Heart right ventricle (tissue), 16 donors: ENCODE measurements around the gene PLEKHG2. TPM values are rescaled to one million over a fixed set of nuclear protein-coding genes. Genes with fewer than 3 reads are reported as not detected.

Source experiments
- ATAC-seq, 8 donors: fragments of 200-7000 bp; cut with Tn5 transposase; one replicate each; pipeline ENCODE4 v1.9.1; 2020; ENCODE audit warnings: mild to moderate bottlenecking in 8 of 8, moderate library complexity in 8 of 8, moderate number of reproducible peaks in 1 of 8
- DNase-seq, 2 donors: peaks; one replicate each; pipeline ENCODE4 v3.0.0-alpha.2; 2020
- H3K27ac ChIP-seq, 10 donors: fragments of 200-600 bp; sonication (generic) in 2 of 10; one replicate each; pipeline versions ENCODE4 v1.5.0 to v1.8.0; 2020 to 2022; ENCODE audit warnings: mild to moderate bottlenecking in 3 of 10
- H3K27me3 ChIP-seq, 7 donors: fragments of 200-600 bp; one replicate each; pipeline ENCODE4 v1.8.0; 2021 to 2022; ENCODE audit warnings: mild to moderate bottlenecking in 2 of 7
- H3K36me3 ChIP-seq, 9 donors: fragments of 200-600 bp; sonication (generic) in 1 of 9; one replicate each; pipeline versions ENCODE4 v1.5.0 to v1.8.0; 2020 to 2022; ENCODE audit warnings: mild to moderate bottlenecking in 2 of 9
- H3K4me1 ChIP-seq, 9 donors: fragments of 200-600 bp; sonication (generic) in 1 of 9; one replicate each; pipeline versions ENCODE4 v1.5.0 to v1.8.0; 2020 to 2022; ENCODE audit warnings: mild to moderate bottlenecking in 4 of 9
- H3K4me3 ChIP-seq, 10 donors: fragments of 200-600 bp; sonication (generic) in 2 of 10; one replicate each; pipeline versions ENCODE4 v1.5.0 to v1.8.0; 2020 to 2022; ENCODE audit warnings: mild to moderate bottlenecking in 7 of 10, moderate library complexity in 2 of 10
- H3K9me3 ChIP-seq, 11 donors: fragments of 200-600 bp in 10 of 11; sonication (generic) in 2 of 11; one replicate each; pipeline versions ENCODE4 v1.5.0 to v1.8.0; 2013 to 2022; ENCODE audit warnings: mild to moderate bottlenecking in 2 of 11, control low read depth in 1 of 11, moderate library complexity in 1 of 11
- WGBS, 2 donors: extraction: QIAGEN DNeasy Blood & Tissue Kit; methylation state at CpG; one replicate each; pipeline ENCODE4 v1.1.7; 2013; ENCODE audit warnings: inconsistent platforms in 1 of 2; 5-methylcytosine and 5-hydroxymethylcytosine counted together
- intact Hi-C, 10 donors: fragments of 100-400 bp; cut with DNase I; formaldehyde crosslinking; loops; one replicate each; pipeline versions ENCODE4 v1.11.1 to v1.14.2; 2022
- polyA plus RNA-seq, 2 donors: library from polyadenylated mRNA; stranded (reverse); fragments of 200-250 nt; gene quantifications; one replicate each; pipeline ENCODE4 v1.2.3, GENCODE V29; 2013
- total RNA-seq, 10 donors: library from RNA; stranded (reverse); fragmentation: NEBNext Ultra II Directional in 3 of 10; extraction: Animal tissue kit (Norgen Biotek cat#: 25700) in 3 of 10; gene quantifications; one replicate each; pipeline versions ENCODE4 v1.2.1 to v1.2.4, GENCODE V29; 2021 to 2023
- TF ChIP-seq, protein P1 (sequence below), 9 donors: fragments of 200-600 bp; sonication (generic) in 2 of 9; IDR thresholded peaks; one replicate each; pipeline versions ENCODE4 v1.5.0 to v1.8.0; 2021 to 2022; ENCODE audit warnings: antibody characterized with exemption in 9 of 9, mild to moderate bottlenecking in 5 of 9, moderate library complexity in 1 of 9
- donor health status: Arrhythmogenic right ventricular cardiomyopathy.
- donor health status: ischemic (EF 13 %, LVEDD 7.1; RV severe dilation, severe dysfunction).
- donor health status: healthy with polysubstance abuse.
- donor health status: DM: no; HTN: yes; CAD: no.
- donor health status: DM: no; HTN: no; CAD: no.
- donor health status: ischemic (EF 25% LVEDD 6.9; RV normal size, moderate dysfunction).
- donor health status: ischemic (EF 25% LVEDD 5.7; RV mildly dilated, moderate dysfunction).
- donor health status: healthy.
- donor health status: DM: yes; HTN: yes; CAD: no.
- donor health status: Ischemic cardiomyopathy.
- donor health status: ischemic (EF 35%, LVEDD 5.7; RV mildly dilated, moderate dysfunction).
- donor health status: nonischemic (EF 11% LVEDD 7.7; RV severe dilation, severe dysfunction).
- donor health status: DM: yes; HTN: yes; CAD: no.
- donor health status: PGD.
- donor health status: ischemic (EF 29% LVEDD 5.4; RV normal size, mild dysfunction).
- donor health status: nonischemic (EF 23%, LVEDD 6.1; RV moderate dilation, normal function).

The PLEKHG2 gene
- total and polyA plus RNA-seq, 12 donors: 6.9 to 23.1 (median 15.1) TPM

GRCh38 chr19:39397360-39398296 lies 14.8 kb upstream of the PLEKHG2 start:
- peaks cover 0 to 58% (median 9%) of the 10 kb centered on the region in 9 donors for H3K36me3 ChIP-seq

DNA sequence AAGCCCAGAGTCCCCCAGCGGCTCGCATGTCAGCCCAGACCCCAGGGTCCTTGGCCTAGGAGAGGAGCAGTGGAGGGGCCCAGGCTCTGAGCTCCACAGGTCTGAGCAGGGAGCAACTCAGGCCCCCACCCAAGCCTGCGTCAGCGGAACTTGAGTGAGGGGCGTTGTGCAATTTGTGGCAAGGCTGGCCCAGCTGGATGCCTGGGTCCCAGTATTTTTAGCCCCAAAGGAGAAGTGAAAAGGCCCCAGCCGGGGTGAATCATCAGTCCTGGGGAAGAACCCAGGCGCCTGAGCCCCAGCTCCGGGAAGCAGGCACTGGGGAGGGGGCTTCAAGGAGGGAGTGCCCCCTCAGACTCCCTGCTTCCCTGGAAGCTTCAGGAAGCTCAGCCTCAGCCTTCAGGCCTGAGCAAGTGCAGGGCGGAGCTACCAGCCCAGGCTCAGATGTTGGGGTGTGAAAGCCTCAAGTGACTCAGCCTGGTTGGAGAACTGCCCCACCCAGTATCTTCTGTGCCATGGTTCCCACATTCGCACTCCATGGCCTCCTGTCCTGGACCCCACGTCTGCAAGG lies 14.1 kb upstream of the PLEKHG2 start:
- Histone ChIP-seq H3K27ac (peak overlapping the region; percentile 32 to 97 (median 78)), H3K9me3 (no peaks in the 10 kb centered on the region), H3K4me1 (peaks cover 12 to 64% (median 30%) of the 10 kb centered on the region in 9 donors), H3K36me3 (peaks cover 0 to 50% (median 9%) of the 10 kb centered on the region in 9 donors), H3K27me3 (no peaks in the 10 kb centered on the region), H3K4me3 (peak overlapping the region in 2 of 10 donors; percentile 21 to 28)
- WGBS, 2 donors: 79 to 85% methylated on average over 11 of the region's 11 CpGs
- peak in 6 of 8 donors; percentile 6 to 23 (median 10) for ATAC-seq
- intact Hi-C loops: loop anchor here in 5 of 10 donors (1.0 to 5.0 kb wide), 3 partner anchors 13 to 139 kb away; partner anchors contain the start of gene EID2B (in 3 of the 5)
- TF ChIP-seq, protein P1, sequence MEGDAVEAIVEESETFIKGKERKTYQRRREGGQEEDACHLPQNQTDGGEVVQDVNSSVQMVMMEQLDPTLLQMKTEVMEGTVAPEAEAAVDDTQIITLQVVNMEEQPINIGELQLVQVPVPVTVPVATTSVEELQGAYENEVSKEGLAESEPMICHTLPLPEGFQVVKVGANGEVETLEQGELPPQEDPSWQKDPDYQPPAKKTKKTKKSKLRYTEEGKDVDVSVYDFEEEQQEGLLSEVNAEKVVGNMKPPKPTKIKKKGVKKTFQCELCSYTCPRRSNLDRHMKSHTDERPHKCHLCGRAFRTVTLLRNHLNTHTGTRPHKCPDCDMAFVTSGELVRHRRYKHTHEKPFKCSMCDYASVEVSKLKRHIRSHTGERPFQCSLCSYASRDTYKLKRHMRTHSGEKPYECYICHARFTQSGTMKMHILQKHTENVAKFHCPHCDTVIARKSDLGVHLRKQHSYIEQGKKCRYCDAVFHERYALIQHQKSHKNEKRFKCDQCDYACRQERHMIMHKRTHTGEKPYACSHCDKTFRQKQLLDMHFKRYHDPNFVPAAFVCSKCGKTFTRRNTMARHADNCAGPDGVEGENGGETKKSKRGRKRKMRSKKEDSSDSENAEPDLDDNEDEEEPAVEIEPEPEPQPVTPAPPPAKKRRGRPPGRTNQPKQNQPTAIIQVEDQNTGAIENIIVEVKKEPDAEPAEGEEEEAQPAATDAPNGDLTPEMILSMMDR (IDR thresholded peaks at IDR 0.05): no peak
- peak; percentile 66 to 69 for DNase-seq

More at GRCh38 chr19:39397360-39398296, 14.8 kb upstream of the PLEKHG2 start:
- Histone ChIP-seq H3K4me3 (peak overlapping the region in 3 of 10 donors; percentile 3 to 28 (median 21)), H3K27me3 (no peaks in the 10 kb centered on the region), H3K4me1 (peaks cover 12 to 59% (median 31%) of the 10 kb centered on the region in 9 donors), H3K9me3 (no peaks in the 10 kb centered on the region), H3K27ac (peak overlapping the region; percentile 32 to 97 (median 78))
- TF ChIP-seq, protein P1 (IDR thresholded peaks at IDR 0.05): peak; percentile 95 to 99 (median 98)
- DNase-seq (peak; percentile 88 to 93), ATAC-seq (peak; percentile 77 to 87 (median 84))
- intact Hi-C loops: loop anchor here in 6 of 10 donors (1.0 to 5.0 kb wide), 5 partner anchors 13 to 140 kb away; partner anchors contain the start of genes EID2B (in 3 of the 6) and PLEKHG2 (in 1 of the 6)
- 23 to 30% methylated on average over 15 to 17 of the region's 17 CpGs for WGBS, 2 donors

DNA sequence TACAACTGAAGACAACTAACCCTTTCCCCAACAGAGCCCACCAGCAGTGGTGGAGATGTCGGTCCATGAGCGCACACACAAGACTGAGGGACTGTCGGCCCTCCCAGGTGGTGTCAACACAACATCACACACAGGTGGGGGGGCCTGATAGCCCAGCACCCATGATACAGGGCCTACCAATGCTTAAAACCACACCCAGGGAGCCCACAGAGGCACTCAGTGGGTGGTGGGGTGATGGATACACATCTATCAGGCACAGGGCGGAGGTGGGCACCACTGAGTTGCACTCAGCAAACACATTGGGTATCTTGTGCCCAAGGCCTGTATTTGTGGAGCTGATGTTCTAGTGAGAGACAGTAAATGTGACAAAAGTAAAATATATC lies 12.8 kb upstream of the PLEKHG2 start:
- no peak overlapping the region for H3K4me3 ChIP-seq
- H3K9me3 ChIP-seq: no peaks in the 10 kb centered on the region
- ATAC-seq: no peak
- H3K4me1 ChIP-seq: peaks cover 12 to 75% (median 40%) of the 10 kb centered on the region in 9 donors
- no peaks in the 10 kb centered on the region for H3K27me3 ChIP-seq
- no peak for DNase-seq
- intact Hi-C loops: loop anchor here in 4 of 10 donors (5.0 kb wide), 2 partner anchors 133 to 138 kb away; partner anchors contain the start of gene EID2B (in 3 of the 4)
- H3K36me3 ChIP-seq: peaks cover 0 to 37% (median 8%) of the 10 kb centered on the region in 9 donors
- TF ChIP-seq, protein P1 (IDR thresholded peaks at IDR 0.05): no peak
- H3K27ac ChIP-seq: peak overlapping the region in 5 of 10 donors; percentile 9 to 97 (median 84)
- WGBS, 2 donors: 97% methylated on average over 4 of the region's 4 CpGs

DNA sequence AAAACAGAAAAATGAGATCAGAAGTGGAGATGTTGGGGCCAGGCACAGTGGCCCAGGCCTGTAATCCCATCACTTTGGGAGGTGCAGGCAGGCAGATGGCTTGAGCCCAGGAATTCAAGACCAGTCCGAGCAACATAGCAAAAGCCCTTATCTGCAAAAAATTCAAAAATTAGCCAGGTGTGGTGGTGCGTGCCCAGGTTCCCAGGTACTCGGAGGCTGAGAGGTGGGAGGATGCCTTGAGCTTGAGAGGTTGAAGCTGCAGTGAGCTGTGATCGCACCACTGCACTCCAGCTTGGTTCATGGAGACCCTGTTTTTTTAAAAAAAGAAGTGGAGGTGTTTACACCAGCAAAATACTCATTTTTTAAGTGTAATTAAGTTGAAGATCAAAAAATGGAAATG lies 12.4 kb upstream of the PLEKHG2 start:
- Histone ChIP-seq H3K9me3 (no peaks in the 10 kb centered on the region), H3K36me3 (peaks cover 0 to 33% (median 4%) of the 10 kb centered on the region in 9 donors), H3K4me1 (peaks cover 12 to 79% (median 40%) of the 10 kb centered on the region in 9 donors), H3K27ac (peak overlapping the region in 5 of 10 donors; percentile 9 to 97 (median 84)), H3K27me3 (no peaks in the 10 kb centered on the region), H3K4me3 (no peak overlapping the region)
- intact Hi-C loops: no loop called here
- TF ChIP-seq, protein P1 (IDR thresholded peaks at IDR 0.05): no peak
- ATAC-seq: no peak
- DNase-seq: no peak
- WGBS, 2 donors: 85 to 90% methylated on average over 4 of the region's 4 CpGs
